Large intestine (tissue), 3 donors: Measurements from ENCODE around the gene SLC17A7. TPM values are rescaled to one million over a fixed set of nuclear protein-coding genes. Genes with fewer than 3 reads are reported as not detected.
A peak's percentile ranks its signal among the peaks of the same experiment; 100 is the strongest.
"Not testable (repeated sequence)": the region's sequence is repeated elsewhere in the genome, so short reads cannot be mapped to it uniquely, and the experiment has no call there.

Source experiments
- DNase-seq, 2 donors: peaks; one replicate each; pipeline versions ENCODE4 v3.0.0 to v3.0.0-alpha.2; 2013
- H3K27ac ChIP-seq: one replicate; pipeline ENCODE4 v1.5.1; 2013; ENCODE audit warnings: low read length
- H3K27me3 ChIP-seq: 2 replicates; pipeline ENCODE4 v1.6.1; 2013; ENCODE audit warnings: low read length; ENCODE audit not compliant: control insufficient read depth, insufficient read depth
- H3K36me3 ChIP-seq: 2 replicates; pipeline ENCODE4 v1.6.1; 2013; ENCODE audit warnings: low read length; ENCODE audit not compliant: control insufficient read depth, insufficient read depth
- H3K4me1 ChIP-seq: one replicate; pipeline ENCODE4 v1.6.1; 2013; ENCODE audit warnings: low read length; ENCODE audit not compliant: control insufficient read depth, insufficient read depth
- H3K4me3 ChIP-seq: one replicate; pipeline ENCODE4 v1.5.1; 2013; ENCODE audit warnings: low read length
- H3K9me3 ChIP-seq: one replicate; pipeline ENCODE4 v1.6.1; 2013; ENCODE audit warnings: mild to moderate bottlenecking, low read depth, low read length, moderate library complexity; ENCODE audit not compliant: control insufficient read depth
- WGBS: methylation state at CpG from one replicate; pipeline ENCODE4 v1.1.5; 2013; ENCODE audit warnings: low lambda C conversion rate; ENCODE audit not compliant: insufficient coverage; 5-methylcytosine and 5-hydroxymethylcytosine counted together
- polyA plus RNA-seq: library from polyadenylated mRNA; unstranded; fragments of 120-200 nt; gene quantifications from one replicate; pipeline ENCODE4 v1.2.1, GENCODE V29; 2013

Gene SLC17A7
- polyA plus RNA-seq, 1 donor, result 0.19 TPM

- Histone ChIP-seq H3K36me3 (peaks cover 37% of the 10 kb centered on the region), H3K4me3 (no peak overlapping the region), H3K9me3 (no peaks in the 10 kb centered on the region), H3K27ac (no peak overlapping the region), H3K4me1 (peaks cover 14% of the 10 kb centered on the region), H3K27me3 (no peaks in the 10 kb centered on the region)
- DNase-seq, result no peak
- WGBS, result 83% methylated on average over 1 of the region's 25 CpGs
Observed at GRCh38 chr19:49469828-49470614, 28.7 kb upstream of the SLC17A7 start.

- Histone ChIP-seq H3K4me3 (no peak overlapping the region), H3K9me3 (no peaks in the 10 kb centered on the region), H3K27me3 (no peaks in the 10 kb centered on the region), H3K27ac (no peak overlapping the region), H3K4me1 (peaks cover 8% of the 10 kb centered on the region), H3K36me3 (peaks cover 48% of the 10 kb centered on the region)
- peak in 1 of 2 donors; percentile 42 for DNase-seq
- WGBS, result no CpG with 5 or more reads among the region's 15 CpGs
Observed at GRCh38 chr19:49468746-49469447, 27.6 kb upstream of the SLC17A7 start.

GRCh38 chr19:49468199-49468598, 26.9 kb upstream of the SLC17A7 start:
- DNase-seq, result no peak
- Histone ChIP-seq H3K9me3 (no peaks in the 10 kb centered on the region), H3K4me3 (no peak overlapping the region), H3K27ac (no peak overlapping the region), H3K27me3 (no peaks in the 10 kb centered on the region), H3K36me3 (peaks cover 50% of the 10 kb centered on the region), H3K4me1 (peaks cover 3% of the 10 kb centered on the region)
- WGBS, result no CpG with 5 or more reads among the region's 19 CpGs

GRCh38 chr19:49465371-49465770, 24.0 kb upstream of the SLC17A7 start:
- Histone ChIP-seq H3K27ac (no peak overlapping the region), H3K4me3 (no peak overlapping the region), H3K27me3 (no peaks in the 10 kb centered on the region), H3K9me3 (peaks cover 6% of the 10 kb centered on the region), H3K36me3 (peaks cover 64% of the 10 kb centered on the region), H3K4me1 (peaks cover 3% of the 10 kb centered on the region)
- WGBS, result no CpG with 5 or more reads among the region's 3 CpGs
- DNase-seq, result no peak

GRCh38 chr19:49463960-49464740, 22.8 kb upstream of the SLC17A7 start:
- DNase-seq, result no peak
- Histone ChIP-seq H3K36me3 (peaks cover 67% of the 10 kb centered on the region), H3K27me3 (no peaks in the 10 kb centered on the region), H3K4me3 (no peak overlapping the region), H3K4me1 (peaks cover 3% of the 10 kb centered on the region), H3K27ac (no peak overlapping the region), H3K9me3 (peaks cover 6% of the 10 kb centered on the region)
- WGBS, result no CpG with 5 or more reads among the region's 39 CpGs

GRCh38 chr19:49462492-49462891, 21.2 kb upstream of the SLC17A7 start:
- Histone ChIP-seq H3K4me1 (no peaks in the 10 kb centered on the region), H3K27me3 (no peaks in the 10 kb centered on the region), H3K9me3 (peaks cover 6% of the 10 kb centered on the region), H3K4me3 (no peak overlapping the region), H3K36me3 (peaks cover 62% of the 10 kb centered on the region), H3K27ac (no peak overlapping the region)
- WGBS, result 92% methylated on average over 2 of the region's 12 CpGs
- DNase-seq, result no peak

GRCh38 chr19:49461656-49462055, 20.3 kb upstream of the SLC17A7 start:
- Histone ChIP-seq H3K27me3 (no peaks in the 10 kb centered on the region), H3K36me3 (peaks cover 57% of the 10 kb centered on the region), H3K27ac (no peak overlapping the region), H3K4me1 (no peaks in the 10 kb centered on the region), H3K9me3 (peaks cover 6% of the 10 kb centered on the region), H3K4me3 (no peak overlapping the region)
- DNase-seq, result no peak
- no CpG with 5 or more reads among the region's 37 CpGs for WGBS

GRCh38 chr19:49461130-49461529, 19.8 kb upstream of the SLC17A7 start:
- H3K4me3 ChIP-seq, H3K27me3 ChIP-seq, H3K27ac ChIP-seq, H3K9me3 ChIP-seq, H3K4me1 ChIP-seq, DNase-seq: not testable (repeated sequence)
- WGBS, result no CpG with 5 or more reads among the region's 1 CpG
- H3K36me3 ChIP-seq, result peaks cover 53% of the 10 kb centered on the region

- H3K27ac ChIP-seq, result no peak overlapping the region
- no CpG with 5 or more reads among the region's 12 CpGs for WGBS
- no peak overlapping the region for H3K4me3 ChIP-seq
- peaks cover 36% of the 10 kb centered on the region for H3K36me3 ChIP-seq
- peaks cover under 1% of the 10 kb centered on the region for H3K4me1 ChIP-seq
- DNase-seq, result no peak
- H3K9me3 ChIP-seq, result peaks cover 6% of the 10 kb centered on the region
- H3K27me3 ChIP-seq, result no peaks in the 10 kb centered on the region
Observed at GRCh38 chr19:49459388-49459787, 18.1 kb upstream of the SLC17A7 start.

- H3K27me3 ChIP-seq, result no peaks in the 10 kb centered on the region
- WGBS, result no CpG with 5 or more reads among the region's 5 CpGs
- H3K36me3 ChIP-seq, result peaks cover 29% of the 10 kb centered on the region
- peaks cover 5% of the 10 kb centered on the region for H3K4me1 ChIP-seq
- no peak overlapping the region for H3K4me3 ChIP-seq
- no peak overlapping the region for H3K27ac ChIP-seq
- peaks cover 6% of the 10 kb centered on the region for H3K9me3 ChIP-seq
- no peak for DNase-seq
Observed at GRCh38 chr19:49458567-49458903, 17.2 kb upstream of the SLC17A7 start.
